ENCODE measurements around the gene IQUB. TPM values are rescaled to one million over a fixed set of nuclear protein-coding genes. Genes with fewer than 3 reads are reported as not detected.

Gene IQUB
- 10 to 100 TPM in 3 of 4 donors, 1 to 10 TPM in 1; 5.4 to 11.7 (median 11.5) TPM for total RNA-seq

DNA sequence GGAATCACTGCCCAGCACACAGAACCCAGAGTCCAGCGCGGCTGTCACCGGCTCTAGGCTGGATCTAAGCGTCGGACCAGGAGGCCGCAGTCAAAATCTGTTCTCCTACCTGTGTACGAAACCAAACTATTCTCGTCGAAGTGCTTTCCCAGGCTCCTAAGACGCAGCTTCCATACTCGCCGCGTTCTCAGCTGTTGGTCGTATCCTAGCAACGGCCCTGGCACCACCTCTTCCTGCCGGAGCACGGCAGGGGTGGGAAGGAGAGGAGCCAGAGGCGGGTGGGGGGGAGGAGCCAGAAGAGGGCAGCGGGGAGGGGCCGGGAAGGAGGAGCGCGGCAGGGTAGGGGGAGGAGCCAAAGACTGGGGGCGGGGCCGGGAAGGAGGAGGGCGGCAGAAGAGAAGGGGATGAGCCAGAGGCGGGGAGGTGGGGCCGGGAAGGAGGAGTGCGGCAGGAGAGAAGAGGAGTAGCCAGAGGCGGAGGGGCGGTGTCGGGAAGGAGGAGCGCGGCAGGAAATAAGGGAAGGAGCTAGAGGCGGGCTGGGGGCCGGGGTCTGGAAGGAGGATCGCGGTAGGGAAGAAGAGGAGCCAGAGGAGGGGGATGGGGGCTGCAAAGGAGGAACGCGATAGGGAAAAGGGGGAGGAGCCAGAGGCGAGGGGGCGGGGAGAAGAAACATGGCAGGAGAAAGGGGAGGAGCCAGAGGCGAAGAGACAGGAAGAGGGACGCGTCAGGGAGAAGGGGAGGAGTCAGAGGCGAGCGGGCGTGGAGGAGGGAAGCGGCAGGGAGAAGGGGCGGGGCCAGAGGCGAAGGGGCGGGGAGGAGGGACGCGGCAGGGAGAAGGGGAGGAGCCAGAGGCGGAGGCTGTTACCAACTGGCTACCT, at the start of gene IQUB:
Gene IQUB (minus strand): TSS at position 213 of the 878 bp plus-strand sequence. CDS start 22,255 bp downstream, outside the sequence.
- intact Hi-C loops (cut with DNase I), result loop anchor here (5.0 kb wide), 1 partner anchor 42 kb away; no protein-coding TSS in a partner anchor
- WGBS, 2 donors, result 1% methylated on average over 37 to 38 of the region's 54 CpGs
- Histone ChIP-seq H3K36me3 (no peaks in the 10 kb centered on the region), H3K4me3 (replicated peaks in 1 of 3) (peak within 1 kb of the TSS in 2 of 3 donors; percentile 45 to 61), H3K27ac (peak within 1 kb of the TSS; percentile 88 to 97 (median 88)), H3K4me1 (no peaks in the 10 kb centered on the region), H3K9me3 (no peaks in the 10 kb centered on the region), H3K27me3 (no peaks in the 10 kb centered on the region)
- TF ChIP-seq, protein P1, sequence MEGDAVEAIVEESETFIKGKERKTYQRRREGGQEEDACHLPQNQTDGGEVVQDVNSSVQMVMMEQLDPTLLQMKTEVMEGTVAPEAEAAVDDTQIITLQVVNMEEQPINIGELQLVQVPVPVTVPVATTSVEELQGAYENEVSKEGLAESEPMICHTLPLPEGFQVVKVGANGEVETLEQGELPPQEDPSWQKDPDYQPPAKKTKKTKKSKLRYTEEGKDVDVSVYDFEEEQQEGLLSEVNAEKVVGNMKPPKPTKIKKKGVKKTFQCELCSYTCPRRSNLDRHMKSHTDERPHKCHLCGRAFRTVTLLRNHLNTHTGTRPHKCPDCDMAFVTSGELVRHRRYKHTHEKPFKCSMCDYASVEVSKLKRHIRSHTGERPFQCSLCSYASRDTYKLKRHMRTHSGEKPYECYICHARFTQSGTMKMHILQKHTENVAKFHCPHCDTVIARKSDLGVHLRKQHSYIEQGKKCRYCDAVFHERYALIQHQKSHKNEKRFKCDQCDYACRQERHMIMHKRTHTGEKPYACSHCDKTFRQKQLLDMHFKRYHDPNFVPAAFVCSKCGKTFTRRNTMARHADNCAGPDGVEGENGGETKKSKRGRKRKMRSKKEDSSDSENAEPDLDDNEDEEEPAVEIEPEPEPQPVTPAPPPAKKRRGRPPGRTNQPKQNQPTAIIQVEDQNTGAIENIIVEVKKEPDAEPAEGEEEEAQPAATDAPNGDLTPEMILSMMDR (IDR thresholded peaks at IDR 0.05), result no peak
- TF ChIP-seq POLR2A (IDR thresholded peaks at IDR 0.05), result peak in 1 of 2 donors; percentile 88
- DNase-seq, result peak; percentile 98 to 99

DNA sequence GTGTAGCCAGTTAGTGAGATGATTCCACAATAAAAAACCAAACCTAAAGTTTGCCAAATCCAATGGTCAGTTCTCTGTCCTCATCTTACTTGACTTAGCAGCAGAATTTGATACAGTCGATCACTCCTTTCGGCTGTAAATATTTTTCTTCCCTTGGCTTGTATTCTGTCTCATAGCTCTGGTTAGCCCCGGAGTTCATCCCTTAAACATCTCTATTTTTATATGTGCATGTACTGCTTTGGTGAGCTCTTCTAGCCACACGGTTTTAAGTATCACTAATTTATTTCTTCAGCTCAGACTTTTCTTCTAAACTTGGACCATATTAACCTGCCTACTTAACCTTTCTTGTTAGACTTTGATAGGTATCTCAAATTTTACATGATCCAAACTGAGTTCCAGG, 49.4 kb upstream of the IQUB start:
- intact Hi-C loops (cut with DNase I), result no loop called here
- no peaks in the 10 kb centered on the region for H3K36me3 ChIP-seq
- DNase-seq, result no peak
- H3K27me3 ChIP-seq, result no peaks in the 10 kb centered on the region
- WGBS, 2 donors, result 90 to 94% methylated on average over 4 of the region's 4 CpGs
- peaks cover 0 to 3% of the 10 kb centered on the region in 2 donors for H3K4me1 ChIP-seq
- no peaks in the 10 kb centered on the region for H3K9me3 ChIP-seq
- no peak overlapping the region for H3K27ac ChIP-seq
- TF ChIP-seq POLR2A (IDR thresholded peaks at IDR 0.05), result no peak
- TF ChIP-seq, protein P1 (IDR thresholded peaks at IDR 0.05), result no peak
- H3K4me3 ChIP-seq (replicated peaks in 1 of 3), result no peak overlapping the region

- intact Hi-C loops (cut with DNase I), result no loop called here
- Histone ChIP-seq H3K27me3 (no peaks in the 10 kb centered on the region), H3K9me3 (no peaks in the 10 kb centered on the region), H3K36me3 (no peaks in the 10 kb centered on the region), H3K4me3 (replicated peaks in 1 of 3) (no peak overlapping the region), H3K4me1 (peaks cover 0 to 3% of the 10 kb centered on the region in 2 donors), H3K27ac (no peak overlapping the region)
- DNase-seq, result no peak
- WGBS, 2 donors, result 21 to 26% methylated on average over 2 of the region's 2 CpGs
- TF ChIP-seq, protein P1 (IDR thresholded peaks at IDR 0.05), result no peak
- no peak for TF ChIP-seq POLR2A (IDR thresholded peaks at IDR 0.05)
Measured at GRCh38 chr7:123581162-123581459, 46.7 kb upstream of the IQUB start.

DNA sequence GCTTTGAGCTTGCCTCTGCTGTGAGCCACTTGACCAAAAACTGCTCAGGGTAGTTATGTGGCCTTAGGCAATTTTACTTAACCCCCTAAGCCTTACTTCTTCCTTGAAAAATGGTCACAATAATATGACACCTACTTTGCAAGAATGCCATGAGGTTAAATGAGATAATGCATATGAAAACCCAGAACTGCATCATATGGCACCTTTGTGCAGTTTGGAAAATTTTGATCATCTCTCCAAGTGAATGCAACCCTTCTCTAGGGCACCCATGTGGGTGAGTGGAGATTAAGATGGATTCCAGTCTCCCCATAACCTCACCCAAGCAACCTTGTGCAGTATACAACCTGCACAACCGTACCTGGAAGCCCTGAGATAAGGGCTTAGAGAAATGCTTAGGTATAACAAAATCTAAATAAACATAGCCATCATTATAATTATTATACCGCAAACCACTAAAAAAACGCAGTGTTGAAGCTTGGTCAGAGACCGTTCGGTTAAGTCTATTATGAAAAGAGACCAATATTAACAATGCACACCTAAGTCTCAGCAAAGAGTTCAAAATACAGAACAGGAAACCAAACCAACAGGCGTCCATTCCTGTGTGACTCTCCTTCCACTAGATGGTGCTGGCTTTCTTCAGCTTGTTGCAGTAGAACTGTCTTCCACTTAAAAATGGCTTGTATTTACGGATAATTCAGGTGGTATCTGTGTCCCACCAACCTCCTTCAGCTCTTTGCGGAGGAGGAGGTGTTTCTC, 46.2 kb upstream of the IQUB start:
- H3K9me3 ChIP-seq, result no peaks in the 10 kb centered on the region
- no peak overlapping the region for H3K4me3 ChIP-seq (replicated peaks in 1 of 3)
- DNase-seq, result peak in 1 of 2 donors; percentile 15
- WGBS, 2 donors, result 28 to 31% methylated on average over 8 of the region's 8 CpGs
- H3K27me3 ChIP-seq, result no peaks in the 10 kb centered on the region
- TF ChIP-seq POLR2A (IDR thresholded peaks at IDR 0.05), result no peak
- TF ChIP-seq, protein P1 (IDR thresholded peaks at IDR 0.05), result peak in 5 of 6 experiments; percentile 23 to 57 (median 53)
- intact Hi-C loops (cut with DNase I), result no loop called here
- H3K36me3 ChIP-seq, result no peaks in the 10 kb centered on the region
- peaks cover 0 to 3% of the 10 kb centered on the region in 2 donors for H3K4me1 ChIP-seq
- H3K27ac ChIP-seq, result no peak overlapping the region

Data from thyroid gland (tissue), 4 donors.